Endothelial cell (in vitro differentiated cells): ENCODE results near the gene CRADD. TPM values are rescaled to one million over a fixed set of nuclear protein-coding genes. Genes with fewer than 3 reads are reported as not detected.
"Not testable (repeated sequence)": the region's sequence is repeated elsewhere in the genome, so short reads cannot be mapped to it uniquely, and the experiment has no call there.

Experiments
- DNase-seq: peaks from one replicate; pipeline ENCODE4 v3.0.0; 2021; ENCODE audit warnings: low spot score
- H3K27ac Mint-ChIP-seq: one replicate; pipeline ENCODE4 v1.8.0; 2021; ENCODE audit warnings: mixed read lengths, inconsistent platforms; ENCODE audit not compliant: unreplicated experiment
- H3K27me3 Mint-ChIP-seq: one replicate; pipeline ENCODE4 v1.8.0; 2021; ENCODE audit warnings: mild to moderate bottlenecking, moderate library complexity, mixed read lengths, inconsistent platforms; ENCODE audit not compliant: unreplicated experiment
- H3K36me3 Mint-ChIP-seq: one replicate; pipeline ENCODE4 v1.8.0; 2021; ENCODE audit warnings: mild to moderate bottlenecking, low read depth, mixed read lengths, inconsistent platforms; ENCODE audit not compliant: unreplicated experiment
- H3K4me1 Mint-ChIP-seq: one replicate; pipeline ENCODE4 v1.8.0; 2021; ENCODE audit warnings: mild to moderate bottlenecking, mixed read lengths, inconsistent platforms; ENCODE audit not compliant: unreplicated experiment
- H3K4me3 Mint-ChIP-seq: one replicate; pipeline ENCODE4 v1.8.0; 2021; ENCODE audit warnings: mild to moderate bottlenecking, mixed read lengths, inconsistent platforms; ENCODE audit not compliant: unreplicated experiment
- H3K9me3 Mint-ChIP-seq: one replicate; pipeline ENCODE4 v1.8.0; 2021; ENCODE audit warnings: mixed read lengths, inconsistent platforms; ENCODE audit not compliant: unreplicated experiment
- total RNA-seq: library from RNA; stranded (reverse); fragmentation: NEBNext Ultra II Directional; extraction: Animal tissue kit (Norgen Biotek cat#: 25700); gene quantifications from one replicate; pipeline ENCODE4 v1.2.1, GENCODE V29; 2021; ENCODE audit not compliant: unreplicated experiment
- TF ChIP-seq, protein P1 (sequence below): fragments of 200-600 bp; sonication (generic); IDR thresholded peaks from one replicate; pipeline ENCODE4 v1.5.0; 2021; ENCODE audit warnings: antibody characterized with exemption; ENCODE audit not compliant: unreplicated experiment

CRADD gene
- total RNA-seq, 1 donor from 2014 or later = 6.5 TPM

DNA sequence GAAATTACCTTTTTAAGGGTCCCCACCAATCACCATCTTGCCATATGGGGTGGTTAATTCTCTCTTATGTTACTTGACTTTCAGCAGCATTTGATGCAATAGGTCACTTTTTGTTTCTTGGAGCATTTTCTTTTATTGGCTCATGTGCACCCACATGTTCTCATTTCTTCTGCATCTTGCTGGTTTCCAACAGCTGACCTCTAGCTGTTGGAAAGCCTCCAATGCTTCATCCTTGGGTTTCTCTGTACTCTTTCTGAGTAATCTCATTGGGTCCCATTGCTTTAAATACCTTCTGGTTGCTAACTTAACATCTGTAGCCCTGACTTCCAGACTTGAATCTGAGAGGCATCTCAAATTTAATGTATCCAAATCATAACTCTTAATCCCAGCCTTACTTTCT lies 116.8 kb downstream of the CRADD start:
- Mint-ChIP-seq H3K27me3 (no peaks in the 10 kb centered on the region), H3K9me3 (no peaks in the 10 kb centered on the region), H3K36me3 (no peaks in the 10 kb centered on the region), H3K4me3 (no peak overlapping the region), H3K27ac (no peak overlapping the region), H3K4me1 (no peaks in the 10 kb centered on the region)
- TF ChIP-seq, protein P1, sequence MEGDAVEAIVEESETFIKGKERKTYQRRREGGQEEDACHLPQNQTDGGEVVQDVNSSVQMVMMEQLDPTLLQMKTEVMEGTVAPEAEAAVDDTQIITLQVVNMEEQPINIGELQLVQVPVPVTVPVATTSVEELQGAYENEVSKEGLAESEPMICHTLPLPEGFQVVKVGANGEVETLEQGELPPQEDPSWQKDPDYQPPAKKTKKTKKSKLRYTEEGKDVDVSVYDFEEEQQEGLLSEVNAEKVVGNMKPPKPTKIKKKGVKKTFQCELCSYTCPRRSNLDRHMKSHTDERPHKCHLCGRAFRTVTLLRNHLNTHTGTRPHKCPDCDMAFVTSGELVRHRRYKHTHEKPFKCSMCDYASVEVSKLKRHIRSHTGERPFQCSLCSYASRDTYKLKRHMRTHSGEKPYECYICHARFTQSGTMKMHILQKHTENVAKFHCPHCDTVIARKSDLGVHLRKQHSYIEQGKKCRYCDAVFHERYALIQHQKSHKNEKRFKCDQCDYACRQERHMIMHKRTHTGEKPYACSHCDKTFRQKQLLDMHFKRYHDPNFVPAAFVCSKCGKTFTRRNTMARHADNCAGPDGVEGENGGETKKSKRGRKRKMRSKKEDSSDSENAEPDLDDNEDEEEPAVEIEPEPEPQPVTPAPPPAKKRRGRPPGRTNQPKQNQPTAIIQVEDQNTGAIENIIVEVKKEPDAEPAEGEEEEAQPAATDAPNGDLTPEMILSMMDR = no peak
- DNase-seq = no peak

DNA sequence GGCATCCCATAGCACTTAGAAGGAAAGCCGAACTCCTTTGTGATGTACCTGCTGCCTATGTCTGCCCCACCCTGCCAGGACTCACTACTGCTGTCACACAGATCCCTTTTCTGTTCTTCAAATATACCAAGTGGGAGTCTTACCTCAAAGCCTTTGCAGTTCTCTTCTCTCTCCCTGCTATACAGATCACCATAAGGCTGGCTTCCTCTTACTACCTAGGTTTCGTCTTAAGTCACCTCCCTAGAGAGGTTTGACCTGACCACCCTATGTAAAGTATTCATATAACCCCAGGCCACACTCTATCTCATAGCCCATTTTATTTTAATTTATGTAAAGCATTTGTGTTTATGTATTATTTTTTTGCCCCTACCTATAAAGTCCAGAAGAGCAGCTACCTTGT lies 117.6 kb downstream of the CRADD start:
- Mint-ChIP-seq H3K27me3 (no peaks in the 10 kb centered on the region), H3K27ac (no peak overlapping the region), H3K4me1 (no peaks in the 10 kb centered on the region), H3K9me3 (no peaks in the 10 kb centered on the region), H3K4me3 (no peak overlapping the region), H3K36me3 (no peaks in the 10 kb centered on the region)
- DNase-seq = no peak
- TF ChIP-seq, protein P1 = no peak

DNA sequence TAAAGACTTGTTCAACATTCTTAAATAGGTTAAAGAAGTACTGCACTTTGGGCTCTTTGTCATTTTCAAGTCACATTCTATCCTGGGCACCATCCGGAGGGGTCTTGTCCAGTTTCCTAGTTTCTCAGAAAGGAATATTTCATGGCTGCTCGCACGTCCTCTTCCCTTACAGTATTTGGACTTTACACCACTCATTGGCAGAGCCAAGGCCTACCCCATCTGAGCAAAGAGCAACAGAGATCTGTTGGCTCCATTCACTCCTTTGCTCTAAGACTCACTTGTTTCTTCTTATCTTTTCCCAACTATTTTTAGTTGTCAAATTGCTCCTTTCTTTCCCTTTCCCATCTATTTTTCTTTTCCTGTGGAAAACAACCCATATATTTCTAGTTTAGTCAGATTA lies 118.2 kb downstream of the CRADD start:
- Mint-ChIP-seq H3K27me3 (no peaks in the 10 kb centered on the region), H3K4me1 (no peaks in the 10 kb centered on the region), H3K27ac (no peak overlapping the region), H3K9me3 (no peaks in the 10 kb centered on the region), H3K4me3 (no peak overlapping the region), H3K36me3 (no peaks in the 10 kb centered on the region)
- TF ChIP-seq, protein P1 = no peak
- no peak for DNase-seq

DNA sequence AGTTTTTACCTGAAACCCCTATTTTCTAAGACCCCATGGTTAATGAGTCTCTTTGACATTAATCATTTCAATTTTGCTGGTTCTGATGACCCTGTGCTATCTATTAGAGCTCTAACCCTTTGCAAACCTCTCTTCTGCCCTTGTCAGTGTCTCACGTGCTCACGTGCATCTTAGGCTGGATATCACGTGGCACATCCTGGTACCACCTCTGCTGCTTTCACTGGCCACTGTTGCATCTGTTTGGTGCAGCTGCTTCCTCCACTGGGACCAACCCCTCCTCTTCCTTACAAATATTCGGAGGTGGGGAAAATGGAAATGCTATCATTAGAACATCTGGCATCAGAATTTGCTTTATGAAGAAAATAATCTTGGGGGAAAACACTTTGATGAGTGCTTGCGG lies 119.6 kb downstream of the CRADD start:
- Mint-ChIP-seq H3K27me3 (no peaks in the 10 kb centered on the region), H3K27ac (no peak overlapping the region), H3K4me1 (no peaks in the 10 kb centered on the region), H3K9me3 (no peaks in the 10 kb centered on the region), H3K36me3 (no peaks in the 10 kb centered on the region), H3K4me3 (no peak overlapping the region)
- TF ChIP-seq, protein P1 = no peak
- no peak for DNase-seq

DNA sequence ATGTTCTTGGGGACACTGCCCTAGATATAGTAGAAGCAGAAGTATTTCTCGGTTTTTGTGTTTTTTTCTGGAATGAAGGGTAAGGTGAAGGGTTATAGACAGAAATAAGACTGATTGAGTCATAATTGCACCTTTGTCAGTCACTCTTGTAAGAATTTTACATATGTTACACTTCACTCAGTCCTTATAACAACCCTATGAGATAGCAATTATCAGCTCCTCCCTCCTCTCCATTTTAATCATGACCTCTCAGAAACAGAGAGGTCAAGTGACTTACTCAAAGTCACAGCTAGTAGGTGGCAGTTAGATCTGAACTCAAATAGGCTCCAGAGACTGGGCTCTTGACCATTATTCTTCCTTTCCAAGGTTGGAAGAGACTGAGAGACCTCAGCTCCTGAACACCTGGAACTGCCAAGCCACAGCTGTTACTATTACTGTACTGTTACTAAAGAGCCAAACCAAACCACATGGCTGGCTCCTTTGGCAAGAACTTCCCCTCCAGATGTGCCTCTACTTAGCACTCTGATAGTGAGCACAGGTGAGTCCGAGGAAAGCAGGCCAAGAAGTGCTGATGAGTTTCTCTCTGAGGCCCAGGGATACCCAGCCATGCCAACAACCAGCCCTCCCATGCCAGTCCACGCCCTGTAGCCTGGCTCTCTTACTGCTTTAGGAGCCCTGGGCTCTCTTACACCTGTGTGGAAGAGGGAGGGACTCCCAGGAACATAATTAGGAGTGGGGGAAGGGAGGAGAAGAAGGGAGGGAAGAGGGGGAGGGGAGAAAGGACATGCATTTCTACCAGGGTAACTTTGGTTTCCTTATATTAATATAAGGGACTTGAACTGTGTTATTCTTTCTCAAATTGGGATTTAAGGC lies 121.3 kb downstream of the CRADD start:
- Mint-ChIP-seq H3K27ac (no peak overlapping the region), H3K4me3 (no peak overlapping the region), H3K27me3 (no peaks in the 10 kb centered on the region), H3K36me3 (no peaks in the 10 kb centered on the region), H3K9me3 (no peaks in the 10 kb centered on the region), H3K4me1 (no peaks in the 10 kb centered on the region)
- no peak for DNase-seq
- TF ChIP-seq, protein P1 = no peak

DNA sequence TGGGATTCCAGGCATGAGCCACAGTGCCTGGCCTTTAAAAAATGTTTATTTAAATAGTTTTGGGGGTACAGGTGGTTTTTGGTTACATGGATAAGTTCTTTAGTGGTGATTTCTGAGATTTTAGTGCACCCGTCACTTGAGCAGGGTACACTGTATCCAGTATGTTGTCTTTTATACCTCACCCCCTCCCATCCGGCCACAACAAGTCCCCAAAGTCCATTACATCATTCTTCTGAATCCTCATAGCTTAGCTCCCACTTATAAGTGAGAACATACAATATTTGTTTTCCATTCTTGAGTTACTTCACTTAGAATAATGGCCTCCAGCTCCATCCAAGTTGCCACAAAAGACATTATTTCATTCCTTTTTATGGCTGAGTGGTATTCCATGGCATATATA lies 124.5 kb downstream of the CRADD start:
- H3K27ac Mint-ChIP-seq, H3K4me1 Mint-ChIP-seq, H3K9me3 Mint-ChIP-seq, H3K4me3 Mint-ChIP-seq, H3K36me3 Mint-ChIP-seq, H3K27me3 Mint-ChIP-seq, DNase-seq: not testable (repeated sequence)
